Measurements from ENCODE around the gene GALNTL6. TPM values are rescaled to one million over a fixed set of nuclear protein-coding genes. Genes with fewer than 3 reads are reported as not detected.
A peak's percentile ranks its signal among the peaks of the same experiment; 100 is the strongest.
"Not testable (repeated sequence)": the region's sequence is repeated elsewhere in the genome, so short reads cannot be mapped to it uniquely, and the experiment has no call there.

GALNTL6 gene
- total RNA-seq, 1 donor from 2014 or later, result 0.29 TPM

DNA sequence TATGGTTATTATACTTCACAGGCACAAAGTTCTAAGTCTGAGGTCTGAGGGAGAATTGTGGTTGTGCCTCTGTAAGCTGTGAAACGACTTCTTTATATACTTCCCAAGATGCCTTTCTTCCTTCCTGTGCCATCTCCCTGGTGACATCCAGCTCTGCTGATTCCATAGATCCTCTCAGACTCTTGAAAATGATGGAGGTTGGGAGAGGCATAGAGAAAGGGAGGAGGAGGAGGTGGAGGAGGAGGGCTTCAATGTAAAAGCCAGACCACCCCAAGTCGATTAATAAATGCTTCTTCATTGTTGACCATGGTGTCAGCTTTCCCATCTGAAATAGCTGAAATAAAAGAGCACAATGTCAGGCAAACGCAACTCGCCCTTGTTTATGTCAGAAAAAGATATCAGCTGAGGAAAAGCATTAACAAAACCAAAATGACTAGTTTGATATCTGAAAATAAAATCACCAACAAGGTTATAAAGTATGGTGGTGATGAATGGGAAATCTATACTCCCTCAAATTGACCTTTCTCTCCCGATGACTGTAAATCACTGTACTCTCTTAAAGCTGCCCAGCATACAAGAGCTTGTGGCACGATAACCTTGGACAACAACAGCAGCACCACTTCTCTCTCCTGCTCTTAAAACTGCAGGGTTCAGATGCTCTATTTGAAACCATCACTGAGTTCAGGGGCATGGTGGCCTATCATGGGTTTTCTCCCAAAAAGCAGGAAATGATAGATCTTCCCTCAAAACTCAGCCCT lies 1125.0 kb downstream of the GALNTL6 start:
- DNase-seq (ENCODE audit: low spot score), result no peak

DNA sequence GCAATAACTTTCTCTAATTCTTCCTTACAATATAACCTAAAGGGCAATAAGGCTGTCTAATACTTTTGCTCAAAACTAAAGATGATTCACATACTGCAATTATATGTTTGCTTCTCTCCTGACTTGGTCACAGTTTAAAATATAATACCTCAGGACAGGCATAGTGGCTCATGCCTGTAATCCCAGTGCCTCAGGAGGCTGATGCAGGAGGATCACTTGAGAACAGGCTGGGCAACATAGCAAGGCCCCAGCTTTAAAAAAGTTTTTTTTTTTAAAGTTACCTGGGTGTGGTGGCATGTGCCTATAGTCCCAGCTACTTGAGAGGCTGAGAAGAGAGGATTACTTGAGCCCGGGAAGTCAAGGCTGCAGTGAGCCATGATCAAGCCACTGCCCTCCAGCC lies 1125.7 kb downstream of the GALNTL6 start:
- DNase-seq (ENCODE audit: low spot score), result no peak

DNA sequence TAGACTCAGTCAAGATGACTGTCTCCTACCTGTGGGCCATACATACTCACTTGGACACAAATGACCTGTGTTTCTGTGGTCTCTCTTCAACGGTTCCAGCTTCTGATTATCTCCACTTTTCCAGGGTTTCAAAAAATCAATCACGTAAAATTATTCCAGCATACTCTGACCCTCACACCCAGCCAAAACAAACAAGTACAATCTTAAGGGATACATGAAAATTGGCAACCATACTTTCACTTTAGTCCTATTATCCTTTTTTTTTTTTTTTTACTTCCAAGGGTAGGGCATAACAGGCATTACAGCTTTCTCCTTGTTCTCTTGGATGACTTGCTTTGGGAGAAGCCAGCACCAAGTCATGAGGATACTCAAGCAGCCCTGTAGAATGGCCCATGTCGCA lies 1129.6 kb downstream of the GALNTL6 start:
- no peak for DNase-seq (ENCODE audit: low spot score)

DNA sequence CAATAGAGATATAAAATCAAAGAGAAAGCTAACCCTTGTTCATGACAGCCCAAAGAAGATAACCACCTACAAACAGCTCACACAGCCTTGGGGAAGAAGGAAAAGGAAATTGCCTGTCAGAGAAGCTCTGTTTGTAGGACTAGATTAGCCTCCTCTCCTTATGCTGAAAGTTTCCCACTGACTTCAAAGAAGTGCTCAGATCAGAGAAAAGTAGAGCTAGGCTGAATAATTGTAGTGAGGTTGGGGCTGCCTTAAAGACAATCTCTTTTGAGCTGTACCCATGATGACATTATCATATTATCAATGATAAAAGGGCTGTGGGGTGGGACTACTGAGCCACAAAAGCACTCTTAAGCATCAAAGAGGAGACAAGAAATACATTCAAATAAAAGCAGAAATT lies 1132.4 kb downstream of the GALNTL6 start:
- no peak for DNase-seq (ENCODE audit: low spot score)

DNA sequence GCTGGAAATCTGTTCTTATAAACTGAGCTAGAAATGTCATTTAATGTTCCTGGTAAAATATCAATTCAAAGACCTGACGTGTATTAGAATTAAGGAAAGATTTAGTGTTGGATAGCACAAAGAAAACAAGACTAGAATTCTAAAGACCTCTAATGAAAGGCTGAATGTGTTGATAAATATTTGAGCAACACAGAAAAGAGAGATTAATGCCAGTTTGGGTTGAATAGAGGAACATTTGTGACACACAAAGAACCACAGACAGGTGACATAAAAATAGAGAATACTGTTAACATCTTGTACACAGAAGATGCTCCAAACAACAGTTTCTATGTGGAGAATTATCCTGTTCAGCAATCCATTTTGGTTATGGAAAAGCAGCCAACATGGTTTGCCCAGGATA lies 1133.3 kb downstream of the GALNTL6 start:
- no peak for DNase-seq (ENCODE audit: low spot score)

DNA sequence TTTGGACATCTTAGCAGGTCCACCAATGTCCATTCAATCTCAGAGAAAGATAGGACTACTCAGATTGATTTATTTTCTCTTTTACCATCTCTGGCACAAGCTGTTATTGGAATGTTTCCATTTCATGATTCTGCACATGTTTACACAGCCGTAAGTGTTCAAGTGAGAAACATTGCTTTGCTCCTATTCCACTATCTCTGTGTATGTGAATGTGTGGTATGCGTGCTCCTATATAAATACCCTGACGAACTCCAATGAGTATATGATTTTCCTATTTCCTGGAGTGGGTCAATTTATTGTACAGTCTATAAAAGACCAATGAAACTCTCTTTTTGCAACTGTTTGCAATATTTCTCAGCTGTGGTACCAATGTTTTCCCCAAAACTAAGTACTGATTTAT lies 1134.4 kb downstream of the GALNTL6 start:
- DNase-seq (ENCODE audit: low spot score), result no peak

DNA sequence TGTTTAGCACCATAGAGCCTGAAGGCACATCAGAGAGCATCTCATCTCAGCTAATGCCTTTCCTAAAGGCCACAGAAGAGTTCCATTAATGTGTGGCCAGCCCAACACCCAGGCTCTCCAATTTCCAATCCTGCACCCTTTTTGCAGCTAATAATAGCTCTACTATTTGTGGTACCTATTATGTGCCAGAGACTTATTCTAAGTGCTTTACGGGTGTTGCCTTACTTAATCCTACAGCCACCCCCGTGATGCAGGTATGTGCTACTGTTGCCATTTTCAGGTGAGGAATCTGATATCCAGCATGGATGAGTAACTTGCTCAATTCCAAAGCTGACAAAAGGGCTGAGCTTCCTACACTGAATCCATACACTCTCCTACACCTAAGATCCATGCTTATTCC lies 1137.8 kb downstream of the GALNTL6 start:
- DNase-seq (ENCODE audit: low spot score), result no peak

DNA sequence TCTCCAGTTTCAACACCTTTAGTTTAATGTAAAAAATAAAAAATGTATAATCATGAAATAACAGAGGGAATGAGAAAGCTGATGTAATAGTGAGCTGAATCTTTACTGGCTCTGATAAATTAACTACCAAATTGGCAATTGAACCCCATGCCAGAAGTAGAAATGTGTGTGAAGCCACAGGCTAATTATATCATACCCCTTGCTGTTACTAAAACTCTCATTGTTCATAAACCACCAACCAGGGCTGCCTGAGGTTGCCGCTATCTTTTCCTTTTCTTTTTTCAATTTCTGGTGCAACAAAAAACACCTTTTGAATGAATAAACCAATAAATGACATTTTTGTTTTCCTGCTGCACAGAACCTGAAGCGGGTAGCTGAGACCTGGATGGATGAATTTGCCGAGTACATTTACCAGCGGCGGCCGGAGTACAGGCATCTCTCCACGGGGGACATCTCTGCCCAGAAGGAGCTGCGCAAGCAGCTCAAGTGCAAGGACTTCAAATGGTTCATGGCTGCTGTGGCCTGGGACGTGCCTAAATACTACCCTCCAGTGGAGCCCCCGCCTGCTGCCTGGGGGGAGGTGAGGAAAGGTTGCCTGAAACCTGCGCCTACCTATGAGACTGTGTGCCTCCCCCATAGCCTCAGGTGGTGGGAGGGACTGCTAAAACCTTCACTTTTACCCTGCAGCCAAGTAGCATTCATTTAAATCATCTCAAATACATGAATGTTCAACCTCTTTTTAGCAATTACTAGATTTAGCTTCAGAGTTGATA lies 1138.7 kb downstream of the GALNTL6 start:
- DNase-seq (ENCODE audit: low spot score), result no peak

DNA sequence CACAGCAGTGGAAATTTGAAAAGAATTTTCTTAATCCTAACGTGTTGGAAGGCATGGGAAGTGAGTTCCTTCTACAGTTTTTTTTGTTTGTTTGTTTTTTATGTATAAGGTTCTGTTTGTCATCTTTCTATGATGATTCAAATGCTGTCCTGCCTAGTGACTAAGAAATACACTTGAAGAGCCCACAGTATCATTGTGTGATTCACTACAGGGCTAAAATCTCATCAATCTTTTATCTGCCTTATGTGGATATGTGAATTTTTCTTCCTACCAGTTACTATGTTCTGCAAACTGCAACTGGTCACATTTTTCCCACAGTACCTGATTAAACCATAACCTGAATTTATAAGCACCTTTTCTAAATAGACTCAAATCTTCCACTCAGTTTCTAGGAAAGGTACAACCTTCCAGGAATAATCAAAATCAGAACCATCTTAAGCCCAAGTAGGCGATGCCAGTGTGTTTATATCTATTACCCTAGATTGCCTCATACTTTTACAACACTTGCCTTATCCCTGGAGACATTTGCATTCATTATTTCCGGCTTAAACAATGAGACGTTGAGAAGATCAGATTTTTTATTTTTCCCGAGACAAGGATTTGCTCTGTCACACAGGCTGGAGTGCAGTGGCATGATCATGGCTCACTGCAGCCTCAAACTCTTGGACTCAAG lies 1140.8 kb downstream of the GALNTL6 start:
- DNase-seq (ENCODE audit: low spot score), result no peak

DNA sequence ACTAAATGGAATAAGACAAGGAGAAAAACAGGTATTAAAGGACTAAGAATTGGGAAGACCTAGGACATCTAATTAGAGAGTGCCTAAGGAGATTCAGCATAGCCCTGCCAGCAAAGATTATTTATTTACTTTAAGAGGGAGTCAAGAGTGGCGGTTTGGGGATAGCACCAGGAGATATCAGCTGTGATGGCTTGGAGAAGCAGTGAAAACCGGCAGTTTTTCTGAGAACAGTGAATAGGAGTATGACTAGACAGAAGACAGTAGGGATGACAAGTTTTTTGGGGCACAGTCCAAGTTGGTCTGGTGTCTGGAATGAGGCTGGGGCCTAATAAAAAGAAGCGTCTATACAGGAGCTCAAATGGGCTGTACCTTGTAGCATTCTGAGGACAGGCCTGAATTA lies 1143.1 kb downstream of the GALNTL6 start:
- not testable (repeated sequence) for DNase-seq (ENCODE audit: low spot score)

DNA sequence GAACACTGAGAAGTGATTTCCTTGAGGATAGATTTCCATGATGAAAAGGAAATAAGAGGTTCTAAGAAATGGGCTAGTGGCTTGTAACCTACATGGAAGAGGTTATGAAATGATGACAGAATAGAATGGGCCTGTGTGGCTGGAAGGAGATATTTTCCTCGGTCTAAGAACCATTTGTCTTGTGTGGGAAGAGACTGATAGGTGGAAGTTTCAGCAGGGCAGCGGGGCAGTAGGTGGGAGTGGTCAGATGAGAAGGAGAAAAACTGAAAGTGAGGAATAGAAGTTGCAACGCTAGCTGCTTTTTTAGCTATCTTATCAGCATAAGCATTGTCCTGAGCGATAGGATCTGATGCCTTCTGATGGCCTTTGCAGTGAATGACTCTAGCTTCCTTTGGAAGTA lies 1144.0 kb downstream of the GALNTL6 start:
- no peak for DNase-seq (ENCODE audit: low spot score)

DNA sequence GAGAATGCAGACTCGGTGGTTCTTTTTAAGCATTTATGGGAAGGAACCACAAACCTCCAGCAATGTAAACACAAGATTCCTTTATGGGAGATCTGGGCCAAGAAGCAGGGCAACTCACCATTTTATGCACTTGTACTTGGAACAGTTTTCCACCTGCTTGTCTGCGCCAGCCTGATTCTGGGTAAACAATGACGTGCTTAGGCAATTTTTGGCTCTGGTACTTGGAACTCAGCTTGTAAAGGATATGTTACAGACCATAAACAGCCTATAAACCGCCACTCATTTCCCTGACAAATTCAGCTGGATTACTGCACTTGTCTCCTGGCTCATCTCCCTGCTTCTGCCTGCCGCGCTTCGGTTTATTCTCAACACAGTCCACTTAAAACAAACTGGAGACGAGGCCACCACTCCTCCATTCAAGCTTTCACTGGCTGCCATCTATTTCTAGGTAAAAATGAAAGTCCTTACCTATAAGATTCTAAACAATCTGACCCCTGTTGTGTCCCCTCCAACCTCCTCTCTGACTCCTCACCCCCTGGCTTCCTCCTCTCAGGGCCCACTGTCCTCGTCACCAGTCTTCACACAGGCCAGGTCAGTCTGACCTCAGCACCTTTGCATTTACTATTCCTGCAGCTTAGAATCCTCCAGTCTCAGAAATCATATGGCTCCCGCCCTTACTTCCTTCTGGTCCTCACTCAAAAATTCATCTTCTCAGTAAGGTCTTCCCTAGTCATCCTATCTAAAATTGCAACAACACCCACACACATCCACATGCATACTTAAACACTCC lies 1149.6 kb downstream of the GALNTL6 start:
- peak; percentile 62 for DNase-seq (ENCODE audit: low spot score)

DNA sequence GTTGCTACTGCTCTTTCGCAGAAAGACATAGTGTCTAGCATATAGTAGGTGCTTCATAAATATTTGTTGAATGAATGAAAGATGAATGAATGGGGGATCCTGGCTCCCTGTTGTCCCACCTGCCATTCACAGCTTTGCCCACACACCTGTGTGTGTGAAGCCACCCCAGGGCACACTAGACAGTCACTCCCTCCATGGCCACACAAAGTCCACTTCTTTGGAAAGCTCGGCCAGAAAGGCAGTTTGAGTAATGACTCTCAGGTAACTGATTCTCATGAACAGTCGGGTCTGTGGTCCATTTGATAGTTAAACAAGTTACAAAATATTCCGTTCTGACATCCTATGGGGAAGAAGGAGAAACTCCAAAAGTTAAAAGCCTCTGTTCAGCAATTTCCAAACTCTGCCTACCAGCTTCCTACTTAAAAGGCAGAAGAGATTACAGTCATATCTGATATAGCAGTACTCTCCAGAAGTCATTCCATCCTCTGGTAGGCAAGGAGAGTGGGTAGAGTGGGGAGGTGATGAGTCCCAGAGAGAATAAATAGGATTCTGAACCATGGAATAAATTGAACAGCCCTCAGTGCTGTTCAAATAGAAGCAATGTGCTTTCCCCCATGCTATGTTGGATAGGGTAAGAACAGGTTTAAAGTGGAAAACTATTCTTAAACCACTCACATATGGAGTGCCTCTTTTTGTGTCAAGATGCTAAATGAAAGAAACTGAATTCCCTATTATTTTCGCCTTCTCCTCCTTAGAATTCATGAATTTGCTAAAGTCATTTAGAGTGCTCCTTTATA lies 1150.5 kb downstream of the GALNTL6 start:
- DNase-seq (ENCODE audit: low spot score), result no peak

DNA sequence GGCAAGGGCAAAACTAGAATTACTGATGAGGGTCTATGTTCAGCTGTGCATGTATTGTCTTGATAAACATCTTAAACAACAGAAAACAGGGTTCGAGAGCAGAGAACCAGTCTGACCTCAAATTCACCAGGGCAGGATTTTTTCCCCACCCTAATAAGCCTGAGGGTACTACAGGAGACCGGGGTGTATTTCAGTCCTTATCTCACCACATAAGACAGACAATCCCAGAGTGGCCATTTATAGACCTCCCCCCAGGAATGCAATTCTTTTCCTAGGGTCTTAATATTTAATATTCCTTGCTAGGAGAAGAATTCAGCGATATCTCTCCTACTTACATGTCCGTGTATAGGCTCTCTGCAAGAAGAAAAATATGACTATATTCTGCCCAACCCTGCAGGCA lies 1157.0 kb downstream of the GALNTL6 start:
- DNase-seq (ENCODE audit: low spot score), result not testable (repeated sequence)

DNA sequence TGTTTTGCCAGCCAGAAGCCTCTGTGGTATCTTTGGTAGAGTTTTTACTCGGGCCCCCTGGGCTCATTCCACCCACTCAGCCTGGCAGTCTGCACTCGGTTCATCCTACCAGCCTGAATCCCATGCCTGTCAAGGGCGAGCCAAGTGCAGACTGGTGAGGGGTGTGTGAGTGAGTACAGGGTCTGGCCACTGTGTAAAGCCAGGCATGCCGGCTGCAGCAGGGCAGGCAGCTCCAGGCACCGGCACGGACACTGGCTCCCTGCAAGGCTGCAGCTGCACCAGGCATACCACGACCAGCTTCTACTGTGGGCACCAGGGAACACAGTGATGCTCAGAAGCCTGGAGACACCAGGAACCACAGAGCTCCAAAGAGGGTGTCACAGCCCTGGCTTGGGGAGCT lies 1161.4 kb downstream of the GALNTL6 start:
- DNase-seq (ENCODE audit: low spot score), result no peak

DNA sequence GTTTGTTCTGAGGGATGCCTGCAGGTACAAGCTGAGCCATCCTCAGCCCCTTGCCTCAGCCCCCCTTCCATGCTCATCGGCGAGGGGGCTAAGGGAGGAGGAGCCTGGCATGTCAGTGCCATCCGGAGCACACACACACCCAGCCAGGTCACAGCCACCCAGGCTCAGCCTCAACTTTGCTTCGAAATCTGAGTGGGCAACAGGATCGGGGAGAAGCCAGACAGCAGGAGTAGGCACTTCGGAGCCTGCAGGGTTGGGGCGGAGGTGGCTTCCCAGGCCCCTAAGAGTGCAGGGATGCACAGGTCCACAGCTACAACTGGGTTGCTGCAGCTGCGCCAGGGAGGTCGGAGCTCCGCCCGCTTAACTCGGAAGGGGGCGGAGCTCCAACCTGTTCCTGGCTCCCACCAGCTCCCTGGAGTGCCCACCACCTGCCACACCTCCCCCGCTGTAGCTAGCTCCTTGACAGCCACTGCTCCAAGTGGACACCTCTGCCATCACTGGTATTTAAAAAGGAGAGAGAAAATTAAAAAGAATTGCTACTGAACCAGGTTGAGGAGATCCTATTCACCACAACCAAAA lies 1162.5 kb downstream of the GALNTL6 start:
- DNase-seq (ENCODE audit: low spot score), result no peak

DNA sequence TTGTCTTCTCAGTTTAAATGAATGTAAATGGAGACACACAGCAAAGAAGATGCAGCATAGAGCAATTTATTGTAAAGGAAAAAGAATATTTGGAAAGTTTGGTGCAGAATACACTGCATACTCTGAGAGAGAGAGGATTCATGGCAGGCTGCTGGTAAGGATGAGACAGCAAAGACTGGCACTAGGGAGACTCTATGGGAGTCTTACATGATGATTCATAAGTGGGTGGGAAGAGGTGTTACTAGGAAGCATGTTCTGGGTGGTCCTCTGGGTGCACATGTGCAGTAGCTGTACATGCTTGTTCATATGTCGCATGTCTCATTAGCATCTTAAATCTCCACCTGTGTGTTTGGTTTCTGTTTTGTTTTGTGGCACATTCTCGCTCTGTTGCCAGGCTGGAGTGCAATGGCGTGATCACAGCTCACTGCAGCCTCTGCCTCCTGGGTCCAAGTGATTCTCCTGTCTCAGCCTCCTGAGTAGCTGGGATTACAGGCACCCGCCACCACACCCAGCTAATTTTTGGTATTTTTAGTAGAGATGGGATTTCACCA lies 1164.4 kb downstream of the GALNTL6 start:
- DNase-seq (ENCODE audit: low spot score), result not testable (repeated sequence)

DNA sequence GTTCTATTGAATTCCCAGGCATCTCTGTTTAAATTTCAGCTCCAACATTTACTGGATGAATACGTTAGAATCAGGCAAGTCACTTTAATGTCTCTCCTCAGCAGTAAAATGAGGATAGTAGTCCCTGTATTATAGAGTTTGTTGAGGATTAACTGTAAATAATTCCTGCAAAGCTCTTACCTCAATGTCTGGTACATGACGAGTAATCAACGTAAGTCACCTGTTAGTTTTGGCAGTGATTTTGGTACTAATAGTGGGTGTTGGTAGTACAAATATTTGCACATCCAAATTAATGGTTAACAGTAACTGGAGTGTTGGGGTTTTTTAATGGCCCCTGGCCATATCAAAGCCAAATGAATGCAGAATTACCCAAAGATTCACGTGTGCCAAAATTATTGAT lies 1165.6 kb downstream of the GALNTL6 start:
- no peak for DNase-seq (ENCODE audit: low spot score)

DNA sequence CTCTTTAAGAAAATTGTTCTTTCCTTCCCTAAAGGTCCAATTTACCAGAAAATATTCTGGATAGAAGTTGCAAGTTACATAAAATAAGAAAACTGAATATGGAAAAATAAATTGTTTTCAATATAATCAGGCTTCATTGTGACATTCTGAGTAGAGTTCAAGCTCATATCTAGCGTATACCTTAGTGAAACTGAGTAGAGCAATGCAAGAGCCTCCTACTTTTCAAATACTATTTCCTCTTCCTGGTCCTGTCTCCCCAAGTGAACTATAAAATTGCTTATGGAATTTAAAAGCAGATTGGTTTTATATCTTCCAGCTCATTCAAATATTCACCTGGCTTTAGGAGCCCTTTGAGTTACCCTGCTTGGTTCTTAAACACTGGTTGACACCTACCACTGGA lies 1166.1 kb downstream of the GALNTL6 start:
- no peak for DNase-seq (ENCODE audit: low spot score)

DNA sequence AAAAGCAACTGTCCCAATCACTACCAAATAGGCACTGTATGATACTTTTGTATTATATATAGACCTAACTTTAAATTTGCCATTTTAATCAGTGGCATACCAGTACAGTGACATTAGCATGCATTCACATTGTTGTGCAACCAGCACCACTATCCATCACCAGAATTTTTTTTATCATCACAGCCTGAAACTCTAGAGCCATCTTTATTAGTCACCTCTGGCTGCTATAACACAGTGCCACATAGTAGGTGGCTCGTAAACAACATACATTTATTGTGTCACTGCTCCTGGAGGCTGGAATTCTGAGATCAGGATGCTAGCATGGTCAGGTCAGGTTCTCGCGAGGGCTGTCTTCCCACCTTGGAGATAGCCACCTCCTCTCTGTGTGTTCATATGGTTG lies 1167.0 kb downstream of the GALNTL6 start:
- DNase-seq (ENCODE audit: low spot score), result no peak
